GM19328 (cell line): ENCODE measurements around the gene DNHD1.

ENCODE experiments used
- ATAC-seq: cut with Tn5 transposase; IDR thresholded peaks from one replicate; pipeline ENCODE4 v1.9.1; 2021; ENCODE audit warnings: mild to moderate bottlenecking, moderate library complexity; ENCODE audit not compliant: unreplicated experiment

The DNHD1 gene, protein sequence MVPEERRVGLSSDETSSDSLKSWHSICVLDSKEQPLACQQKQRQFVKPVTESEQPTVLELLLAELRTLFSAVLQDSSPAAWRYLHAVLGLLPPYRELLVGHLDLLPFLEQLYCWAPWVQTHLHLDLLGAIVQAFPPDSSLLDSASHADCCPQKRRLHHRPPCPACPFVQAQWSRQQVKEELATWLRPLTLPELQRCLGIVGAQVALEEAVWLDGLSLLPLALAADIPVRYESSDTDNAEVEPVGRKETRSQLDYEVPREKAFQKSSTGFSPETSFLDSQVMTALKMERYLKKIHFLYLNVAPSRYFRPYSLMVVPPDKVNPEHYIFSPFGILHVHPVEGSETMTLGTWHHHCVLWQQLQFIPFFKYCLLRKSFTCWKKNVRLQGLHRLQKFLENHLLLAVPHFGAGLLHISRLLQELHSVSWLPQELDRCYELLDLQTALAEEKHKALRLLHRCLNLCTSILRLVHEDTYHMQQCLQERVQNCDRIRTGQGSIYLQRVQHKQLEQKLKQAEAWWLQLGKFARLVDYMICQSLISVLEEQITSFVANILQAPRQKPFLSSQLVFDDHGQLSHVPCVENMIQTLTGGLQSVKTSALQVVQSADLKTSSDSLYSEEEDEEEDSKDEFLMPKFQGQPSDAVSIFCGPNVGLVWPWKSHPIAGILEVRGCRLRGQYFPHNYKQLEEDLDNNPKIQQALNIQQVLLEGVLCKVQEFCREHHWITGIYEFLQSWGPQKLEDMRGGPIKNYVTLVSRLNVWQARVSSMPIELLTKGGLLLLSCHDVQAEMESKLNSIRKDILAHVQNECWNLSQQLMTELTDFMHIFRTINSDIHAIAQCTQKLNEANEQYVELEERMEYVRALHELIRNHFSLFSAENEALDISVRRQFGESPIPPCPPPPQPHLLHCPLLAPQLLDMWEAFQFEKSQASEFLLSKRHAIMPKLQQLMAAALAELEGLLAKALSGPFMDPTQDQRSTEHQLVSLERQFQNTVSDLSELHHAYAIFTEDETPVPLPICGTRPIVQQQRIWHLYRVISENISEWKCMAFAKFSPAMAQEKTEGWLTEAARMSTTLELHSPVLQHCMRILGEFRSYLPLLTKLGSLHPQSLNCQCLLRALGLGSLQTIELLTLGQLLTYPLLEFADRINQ (N-terminal part only)

GRCh38 chr11:6497069-6497839 is at the start of gene DNHD1:
Gene DNHD1, plus strand, starts transcription at chr11:6497280. Its CDS starts 936 bp downstream, at chr11:6498216.
- no peak for ATAC-seq

DNA sequence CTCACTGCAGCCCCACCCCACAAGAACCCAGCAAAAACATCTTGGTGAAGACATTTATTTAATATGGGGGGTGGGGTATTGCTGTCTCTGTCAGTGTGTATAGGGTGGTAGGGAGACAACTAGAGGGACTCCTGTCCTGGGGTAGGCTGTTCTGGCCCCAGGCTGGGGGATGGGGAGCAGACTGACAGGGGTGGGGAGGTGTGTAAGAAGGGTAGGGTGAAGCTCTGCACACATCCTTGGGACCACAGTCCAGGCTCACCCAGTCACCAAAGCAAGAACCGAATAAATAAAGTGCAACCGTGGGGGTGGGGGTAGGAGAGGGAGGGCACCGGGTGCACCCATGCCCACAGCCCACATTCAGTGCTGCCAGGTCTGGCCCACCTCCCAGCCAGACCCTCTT is 48.5 kb upstream of the DNHD1 start:
- no peak for ATAC-seq

GRCh38 chr11:6452219-6452618 is 44.9 kb upstream of the DNHD1 start:
- ATAC-seq, result no peak

- ATAC-seq, result no peak
Observed at GRCh38 chr11:6453152-6453551, 43.9 kb upstream of the DNHD1 start.

- ATAC-seq, result no peak
Observed at GRCh38 chr11:6455070-6455469, 42.0 kb upstream of the DNHD1 start.

- no peak for ATAC-seq
Observed at GRCh38 chr11:6456361-6457073, 40.6 kb upstream of the DNHD1 start.

- no peak for ATAC-seq
Observed at GRCh38 chr11:6457581-6458320, 39.3 kb upstream of the DNHD1 start.

DNA sequence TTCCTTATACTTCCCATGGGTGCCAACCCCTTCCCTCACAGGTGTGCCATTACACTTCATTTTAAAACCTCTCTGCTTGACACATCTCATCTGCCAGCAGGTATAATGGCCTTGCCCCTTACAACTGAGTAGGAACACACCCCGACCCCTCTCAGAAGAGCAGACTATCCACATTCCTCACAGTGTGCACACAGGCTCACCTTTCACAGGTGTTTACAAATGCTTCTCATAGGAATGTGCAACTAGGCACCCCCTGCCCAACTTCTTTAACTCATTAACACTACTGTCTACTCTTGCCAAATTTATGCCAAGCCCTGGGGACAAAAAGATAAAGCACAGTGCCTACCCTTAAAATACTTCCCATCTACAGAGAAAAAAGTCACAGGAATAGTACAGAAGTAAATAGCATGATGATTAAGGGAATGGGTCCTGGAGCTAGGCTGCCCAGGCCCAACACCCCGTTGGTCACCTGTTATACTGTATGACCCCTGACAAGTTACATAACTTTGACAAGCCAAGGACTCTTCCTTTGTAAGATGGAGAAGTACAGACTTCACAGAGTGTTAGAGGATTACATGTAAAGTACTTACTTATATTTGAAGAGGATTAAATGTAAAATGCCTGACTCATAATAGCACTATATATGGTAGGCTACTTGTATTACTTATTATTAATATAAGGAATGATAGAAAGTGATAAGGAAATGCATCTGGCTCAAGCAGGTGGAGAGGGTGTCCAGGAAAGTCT is 38.6 kb upstream of the DNHD1 start:
- no peak for ATAC-seq

DNA sequence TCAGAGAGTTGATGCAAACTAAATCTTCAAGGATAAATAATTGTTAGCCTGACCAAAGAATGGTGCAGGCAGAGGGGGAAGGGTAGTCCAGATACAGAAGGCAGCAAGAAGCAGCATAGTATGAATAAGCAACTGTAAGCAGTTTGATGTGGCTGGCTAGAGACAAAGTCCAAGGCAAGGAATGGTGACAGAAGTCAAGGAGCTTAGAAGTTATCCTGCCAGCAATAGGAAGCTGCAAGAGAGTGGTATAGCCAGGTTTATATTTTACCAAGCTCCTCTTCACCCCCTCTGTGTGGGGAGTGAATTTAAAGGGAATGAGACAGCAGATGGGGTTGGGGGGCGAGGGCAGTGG is 38.0 kb upstream of the DNHD1 start:
- ATAC-seq, result no peak

GRCh38 chr11:6468712-6469495 is 28.2 kb upstream of the DNHD1 start:
- no peak for ATAC-seq

DNA sequence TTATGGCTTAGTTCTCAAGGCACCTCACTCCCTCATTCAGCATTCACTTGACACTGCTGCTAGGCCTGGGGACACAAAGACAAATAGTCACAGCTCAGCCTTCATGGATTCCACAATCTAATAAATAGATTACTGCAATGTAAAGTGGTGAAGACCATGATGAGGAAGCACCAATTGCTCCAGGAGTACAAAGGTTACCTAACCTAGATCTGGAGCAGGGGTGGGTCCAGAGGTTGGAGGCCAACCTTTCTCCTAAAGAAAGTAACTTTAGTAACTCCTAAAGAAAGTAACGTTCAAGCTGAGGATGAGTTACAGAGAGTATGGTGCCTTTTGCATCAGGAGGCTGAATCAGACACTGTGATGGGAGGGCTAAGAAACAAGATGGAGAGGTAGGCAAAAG is 27.5 kb upstream of the DNHD1 start:
- ATAC-seq, result no peak

GRCh38 chr11:6472934-6473333 is 24.1 kb upstream of the DNHD1 start:
- ATAC-seq, result no peak

- ATAC-seq, result peak; percentile 64
Observed at GRCh38 chr11:6473451-6474412, 23.3 kb upstream of the DNHD1 start, which contains the start of gene TRIM3. Gene TRIM3, minus strand, starts transcription at chr11:6473941. Its CDS starts 8,246 bp downstream, at chr11:6465695.

GRCh38 chr11:6474413-6474792 is 22.7 kb upstream of the DNHD1 start:
- no peak for ATAC-seq

- no peak for ATAC-seq
Observed at GRCh38 chr11:6474806-6475500, 22.1 kb upstream of the DNHD1 start.

- no peak for ATAC-seq
Observed at GRCh38 chr11:6475936-6476335, 21.1 kb upstream of the DNHD1 start.
